Smooth muscle cell of the brain vasculature (primary cell): ENCODE results near the gene SENP5.

ENCODE experiments used
- DNase-seq: peaks from one replicate; pipeline ENCODE4 v3.0.0-alpha.2; 2012; ENCODE audit warnings: low read depth, low spot score

The SENP5 gene

DNA sequence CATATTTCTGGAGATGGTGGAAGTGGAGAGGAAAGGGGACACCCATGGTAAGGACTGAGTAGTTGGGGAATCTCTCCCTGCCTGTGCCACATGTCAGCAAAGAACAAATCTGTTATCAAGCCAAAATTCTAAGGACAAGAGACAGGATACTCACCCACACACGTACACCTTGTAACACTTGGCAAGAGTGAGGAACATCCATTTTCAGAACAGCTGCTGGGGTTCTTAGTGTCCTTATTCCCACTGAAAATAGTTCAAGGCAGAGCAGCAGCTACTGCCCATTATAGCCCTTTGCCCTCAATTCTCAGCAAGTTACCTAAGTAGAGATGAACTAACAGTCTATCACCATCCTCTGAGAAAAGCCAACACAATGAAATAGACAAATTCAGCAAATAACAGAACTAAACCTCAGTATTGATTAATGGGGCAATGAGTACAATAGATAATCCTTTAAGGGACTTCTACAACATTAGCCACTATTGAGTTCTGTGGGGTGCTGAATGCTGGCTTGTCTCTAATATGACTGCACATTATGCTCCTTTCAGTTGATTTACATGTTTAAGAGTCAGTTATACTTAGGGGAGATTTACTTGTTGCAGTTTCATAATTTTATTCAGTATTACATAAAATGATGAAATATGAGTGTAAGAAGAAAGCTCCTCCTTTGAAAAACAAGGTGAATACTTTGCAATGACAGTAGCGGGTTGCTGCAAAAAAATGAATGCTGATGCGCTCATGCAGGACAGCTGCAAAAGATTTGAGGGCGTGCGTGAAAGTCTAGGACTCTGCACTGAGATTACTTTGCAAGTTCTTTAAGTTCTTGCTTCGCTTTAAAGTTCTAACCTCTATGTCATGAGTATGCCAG lies 22.4 kb downstream of the SENP5 start:
- DNase-seq: no peak

DNA sequence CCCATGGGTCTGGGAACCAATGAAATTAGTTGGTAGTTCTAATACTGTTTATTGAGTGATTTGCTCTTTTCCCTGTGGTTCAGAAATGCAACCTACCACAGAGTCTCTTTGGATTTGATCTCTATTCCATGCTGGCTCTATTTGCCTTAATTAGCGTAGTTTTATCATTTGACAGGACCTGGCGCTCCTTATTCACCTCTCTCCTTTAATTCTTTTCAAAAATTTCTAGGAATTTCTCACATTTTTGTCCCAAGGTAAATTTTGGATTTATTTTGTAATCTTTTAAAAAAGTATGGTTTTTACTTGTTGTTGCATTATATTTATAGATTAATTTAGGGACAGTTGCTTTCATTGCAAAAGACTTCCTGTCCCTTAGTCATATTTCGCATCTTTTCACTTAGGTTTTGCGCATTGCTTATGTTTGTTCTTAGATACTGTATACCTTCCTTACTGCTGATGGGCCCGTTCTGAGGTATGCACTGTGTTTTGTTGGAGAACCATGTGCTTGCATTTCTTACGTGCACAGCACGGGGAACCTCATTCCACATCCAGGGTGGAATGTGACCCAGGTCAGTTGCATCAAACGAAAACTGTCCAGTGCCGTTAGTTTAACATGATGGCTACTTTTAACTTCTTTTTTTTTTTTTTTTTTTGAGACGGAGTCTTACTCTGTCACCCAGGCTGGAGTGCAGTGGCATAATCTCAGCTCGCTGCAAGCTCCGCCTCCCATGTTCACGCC lies 27.0 kb downstream of the SENP5 start:
- DNase-seq: no peak

- no peak for DNase-seq
Measured at GRCh38 chr3:196896229-196896628, 28.5 kb downstream of the SENP5 start.

DNA sequence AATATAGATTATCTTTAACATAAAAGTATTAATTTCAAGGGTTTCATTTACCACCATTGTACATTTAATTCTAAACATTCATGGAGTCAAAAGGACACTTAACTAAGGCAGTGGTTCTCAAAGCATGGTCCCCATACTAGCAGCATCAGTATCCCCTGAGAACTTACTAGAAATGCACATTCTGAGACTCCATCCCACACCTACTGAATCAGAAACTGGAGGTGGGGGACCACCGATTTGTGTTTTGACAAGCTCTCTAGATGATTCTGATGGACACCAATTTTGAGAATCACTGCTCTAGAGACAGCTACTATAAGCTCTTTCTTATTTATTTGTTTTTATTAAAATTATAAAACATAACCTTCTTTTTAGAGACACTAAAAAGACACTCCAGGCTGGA lies 34.0 kb downstream of the SENP5 start:
- DNase-seq: no peak

GRCh38 chr3:196902296-196902695 lies 34.6 kb downstream of the SENP5 start:
- DNase-seq: no peak

DNA sequence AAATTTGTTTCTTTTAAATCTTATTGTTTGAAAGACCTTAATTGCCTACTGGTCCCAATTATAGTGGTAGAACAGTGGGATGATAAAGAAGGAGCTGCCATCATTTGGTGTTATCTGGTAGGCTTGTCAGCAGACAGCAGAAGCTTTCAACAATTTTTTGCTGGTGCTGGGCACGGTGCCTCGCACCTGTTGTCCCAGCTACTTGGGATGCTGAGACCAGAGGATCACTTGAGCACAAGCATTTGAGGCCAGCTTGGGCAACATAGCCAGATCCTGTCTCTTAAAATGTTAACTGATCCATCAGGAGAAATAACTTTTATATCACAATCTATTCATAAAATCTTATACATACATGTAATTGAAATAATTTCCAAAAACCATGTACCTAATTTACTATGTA lies 36.0 kb downstream of the SENP5 start:
- DNase-seq: no peak

DNA sequence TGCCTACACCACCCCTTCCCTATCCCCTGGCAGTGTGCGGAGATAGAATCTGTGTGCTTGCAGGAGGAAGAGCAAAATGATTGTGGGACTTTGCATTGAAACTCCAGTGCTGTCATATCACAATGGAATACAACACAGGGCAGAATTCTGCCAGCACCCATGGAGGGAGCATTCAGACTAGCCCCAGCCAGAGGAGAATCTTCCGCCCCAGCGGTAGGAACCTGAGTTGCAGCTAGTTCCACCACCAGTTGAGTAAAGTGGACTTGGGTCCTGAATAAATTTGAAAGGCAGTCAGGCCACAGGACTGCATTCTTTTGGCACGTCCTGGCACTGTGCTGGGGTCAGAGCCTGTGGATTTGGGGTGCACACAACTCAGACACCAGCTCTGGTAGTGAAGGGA lies 47.1 kb downstream of the SENP5 start:
- DNase-seq: no peak

- no peak for DNase-seq
Measured at GRCh38 chr3:196915375-196915774, 47.7 kb downstream of the SENP5 start.

DNA sequence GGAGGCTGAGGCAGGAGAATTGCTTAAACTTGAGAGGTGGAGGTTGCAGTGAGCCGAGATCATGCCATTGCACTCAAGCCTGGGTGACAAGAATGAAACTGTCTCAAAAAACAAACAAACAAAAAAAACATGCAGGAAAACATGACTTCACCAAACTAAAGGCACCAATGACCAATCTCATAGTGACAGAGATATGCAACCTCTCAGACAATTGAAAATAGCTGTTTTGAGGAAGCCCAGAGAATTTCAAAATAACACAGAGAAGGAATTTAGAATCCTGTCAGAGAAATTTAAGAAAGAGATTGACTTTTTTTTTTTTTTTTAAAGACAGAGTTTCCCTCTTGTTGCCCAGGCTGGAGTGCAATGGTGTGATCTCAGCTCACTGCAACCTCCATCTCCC lies 48.5 kb downstream of the SENP5 start:
- DNase-seq: no peak

DNA sequence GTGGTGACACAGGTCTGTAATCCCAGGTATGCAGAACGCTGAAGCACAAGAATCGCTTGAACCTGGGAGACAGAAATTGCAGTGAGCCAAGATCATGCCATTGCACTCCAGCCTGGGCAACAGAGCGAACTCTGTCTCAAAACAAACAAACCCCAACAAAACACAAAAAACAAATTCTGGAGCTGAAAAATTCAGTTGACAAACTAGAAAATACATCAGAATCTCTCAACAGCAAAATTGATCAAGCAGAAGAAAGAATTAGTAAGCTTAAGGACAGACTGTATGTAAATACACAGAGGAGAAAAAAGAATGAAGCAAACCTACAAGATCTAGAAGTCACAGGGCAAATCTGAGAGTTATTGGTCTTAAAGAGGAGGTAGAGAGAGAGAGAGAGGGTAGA lies 49.3 kb downstream of the SENP5 start:
- no peak for DNase-seq

DNA sequence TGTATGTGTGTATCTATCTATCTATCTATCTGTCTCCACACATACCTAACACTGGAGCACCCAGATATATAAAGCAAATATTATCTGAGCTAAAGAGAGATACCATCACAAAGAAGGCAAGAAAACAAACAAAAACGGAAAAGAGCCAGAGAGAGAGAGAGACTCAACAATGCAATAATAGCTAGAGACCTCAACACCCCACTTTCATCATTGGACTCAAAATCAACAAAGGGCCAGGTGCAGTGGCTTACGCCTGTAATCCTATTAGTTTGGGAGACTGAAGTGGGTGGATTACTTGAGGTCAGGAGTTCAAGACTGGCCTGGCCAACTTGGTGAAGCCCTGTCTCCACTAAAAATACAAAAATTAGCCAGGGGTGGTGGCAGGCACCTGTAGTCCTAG lies 51.2 kb downstream of the SENP5 start:
- no peak for DNase-seq

DNA sequence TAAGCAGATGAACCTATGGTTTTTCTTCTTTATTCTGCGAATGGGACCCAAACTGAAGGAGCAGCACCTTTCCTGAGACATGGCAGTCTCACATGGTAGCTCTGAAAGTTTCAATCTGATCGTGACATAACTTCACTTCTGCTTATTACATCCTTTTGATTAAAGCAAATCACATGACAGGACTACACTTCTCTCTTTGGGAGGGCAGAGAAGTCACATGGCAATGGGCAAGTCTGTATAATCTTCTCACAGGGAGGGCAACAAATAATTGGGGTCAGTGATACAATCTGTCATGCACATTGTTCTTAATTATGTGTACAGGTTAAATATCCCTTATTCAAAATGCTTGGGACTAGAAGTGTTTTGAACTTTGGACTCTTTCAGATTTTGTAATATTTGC lies 53.0 kb downstream of the SENP5 start:
- no peak for DNase-seq

DNA sequence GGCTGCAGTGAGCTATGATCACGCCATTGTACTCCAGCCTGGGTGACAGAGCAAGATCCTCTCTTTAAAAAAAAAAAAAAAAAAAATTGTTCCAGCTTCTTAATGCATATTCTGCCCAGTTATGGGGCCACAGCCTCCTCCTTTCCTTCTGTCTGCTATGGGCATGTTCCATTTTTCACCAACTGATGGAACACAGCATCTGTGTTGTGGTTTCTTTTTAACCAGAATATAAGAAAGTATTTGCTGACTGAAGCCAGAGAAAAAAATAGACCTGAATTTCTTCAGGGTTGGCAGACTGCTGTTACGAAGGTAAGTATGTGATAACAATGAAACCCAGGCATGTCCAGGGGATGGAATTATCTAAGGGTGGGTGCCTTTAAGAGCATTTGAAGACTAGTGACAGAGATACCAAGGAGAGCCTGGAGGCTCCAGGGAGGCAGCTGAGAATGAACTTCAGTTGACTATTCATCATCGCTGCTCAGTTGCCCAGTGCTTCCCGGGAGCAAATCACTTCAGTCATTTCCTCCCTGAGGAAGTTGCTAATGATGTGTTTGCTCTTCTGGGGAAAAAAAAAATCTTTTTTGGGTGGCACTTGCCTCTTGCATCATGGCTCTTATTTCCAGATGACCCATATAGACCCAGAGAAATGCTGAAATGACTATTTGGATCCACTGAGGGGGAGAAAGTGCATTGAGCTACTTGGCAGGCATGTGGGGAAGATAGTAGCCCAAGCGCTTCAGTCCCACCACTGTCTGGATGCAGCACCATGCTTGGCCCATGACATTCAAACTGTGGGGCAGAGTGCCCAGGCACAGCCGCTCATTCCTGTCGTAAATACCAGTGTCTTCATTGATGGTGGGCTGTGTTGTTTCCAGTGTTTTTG lies 60.1 kb downstream of the SENP5 start:
- DNase-seq: no peak

DNA sequence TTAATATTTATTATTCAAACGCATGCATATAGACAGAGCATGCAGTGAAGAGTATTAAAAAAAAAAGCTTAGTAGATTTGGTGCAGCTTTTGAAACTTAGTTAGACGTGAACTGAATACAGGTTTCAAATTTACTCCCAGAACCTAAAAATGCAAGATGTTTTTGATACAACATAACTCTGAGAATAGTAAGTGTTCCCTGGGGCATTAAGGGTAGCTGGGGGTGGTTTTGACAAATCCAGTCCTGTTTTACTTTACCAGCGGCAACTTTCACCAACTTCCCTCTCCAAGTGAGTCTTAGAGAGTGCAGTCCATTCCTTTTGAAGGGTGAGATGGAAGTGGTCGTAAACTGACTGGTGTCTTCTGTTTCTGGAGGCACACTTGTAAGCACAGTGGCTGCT lies 63.4 kb downstream of the SENP5 start:
- no peak for DNase-seq

- DNase-seq: no peak
Measured at GRCh38 chr3:196931828-196932587, 64.3 kb downstream of the SENP5 start.

GRCh38 chr3:196932600-196932999 lies 64.9 kb downstream of the SENP5 start:
- no peak for DNase-seq

DNA sequence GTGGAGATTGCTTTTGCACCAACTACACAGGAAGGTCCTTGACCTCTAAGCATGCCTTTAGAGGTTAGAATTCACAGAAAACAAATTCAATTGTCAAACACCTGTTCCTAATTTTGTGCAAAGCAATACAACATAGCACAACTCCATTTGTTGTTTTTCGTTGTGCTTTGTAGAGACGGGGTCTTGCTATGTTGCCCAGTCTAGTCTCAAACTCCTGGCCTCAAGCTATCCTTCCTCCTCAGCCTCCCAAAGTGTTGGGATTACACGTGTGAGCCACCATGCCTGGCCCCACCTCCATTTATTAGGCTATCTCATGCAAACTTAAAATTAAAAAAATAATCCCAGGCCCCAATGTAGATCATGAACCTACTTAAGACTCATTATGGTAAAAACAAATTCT lies 68.6 kb downstream of the SENP5 start:
- DNase-seq: no peak

- no peak for DNase-seq
Measured at GRCh38 chr3:196938124-196938523, 70.4 kb downstream of the SENP5 start.

DNA sequence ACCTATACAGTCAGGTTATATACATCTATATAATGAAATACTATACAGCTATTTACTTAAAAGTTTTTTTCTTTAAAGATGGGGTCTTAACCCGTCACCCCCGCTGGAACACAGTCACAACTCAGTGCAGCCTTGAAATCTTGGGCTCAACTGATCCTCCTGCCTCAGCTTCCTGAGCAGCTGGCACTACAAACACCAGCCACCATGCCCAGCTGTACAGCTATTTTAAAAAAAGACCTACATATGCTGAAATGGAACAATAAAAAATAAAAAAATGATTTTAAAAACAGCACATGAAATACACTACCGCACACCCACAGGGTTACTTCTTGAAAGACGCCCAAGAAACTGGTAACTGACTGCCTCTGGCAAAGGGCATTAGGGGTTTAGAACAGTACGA lies 70.9 kb downstream of the SENP5 start:
- no peak for DNase-seq

DNA sequence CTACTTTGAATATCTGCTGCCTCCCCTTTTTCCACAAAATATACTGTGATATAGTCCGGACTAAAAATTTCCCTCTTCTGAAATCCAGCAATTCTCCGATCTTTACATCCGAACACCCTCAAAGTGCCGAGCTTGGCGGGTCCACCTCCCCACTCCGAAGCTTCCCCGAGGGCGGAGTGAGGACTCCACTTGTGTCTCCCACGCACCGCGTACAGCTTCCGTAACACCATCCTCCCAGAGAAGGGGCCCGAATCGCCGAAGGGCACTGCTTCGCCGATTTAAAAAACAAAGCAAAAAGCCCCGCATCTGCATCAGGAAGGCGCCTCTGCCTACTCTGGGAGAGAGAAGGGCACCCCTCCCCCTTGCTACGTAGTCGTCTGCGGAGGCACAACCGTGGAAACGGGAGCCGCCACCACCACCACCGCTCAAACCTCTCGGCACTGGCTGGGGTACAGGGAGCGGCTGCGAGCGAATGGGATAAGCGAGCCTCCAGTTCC lies 74.1 kb downstream of the SENP5 start:
- DNase-seq: peak; percentile 6

DNA sequence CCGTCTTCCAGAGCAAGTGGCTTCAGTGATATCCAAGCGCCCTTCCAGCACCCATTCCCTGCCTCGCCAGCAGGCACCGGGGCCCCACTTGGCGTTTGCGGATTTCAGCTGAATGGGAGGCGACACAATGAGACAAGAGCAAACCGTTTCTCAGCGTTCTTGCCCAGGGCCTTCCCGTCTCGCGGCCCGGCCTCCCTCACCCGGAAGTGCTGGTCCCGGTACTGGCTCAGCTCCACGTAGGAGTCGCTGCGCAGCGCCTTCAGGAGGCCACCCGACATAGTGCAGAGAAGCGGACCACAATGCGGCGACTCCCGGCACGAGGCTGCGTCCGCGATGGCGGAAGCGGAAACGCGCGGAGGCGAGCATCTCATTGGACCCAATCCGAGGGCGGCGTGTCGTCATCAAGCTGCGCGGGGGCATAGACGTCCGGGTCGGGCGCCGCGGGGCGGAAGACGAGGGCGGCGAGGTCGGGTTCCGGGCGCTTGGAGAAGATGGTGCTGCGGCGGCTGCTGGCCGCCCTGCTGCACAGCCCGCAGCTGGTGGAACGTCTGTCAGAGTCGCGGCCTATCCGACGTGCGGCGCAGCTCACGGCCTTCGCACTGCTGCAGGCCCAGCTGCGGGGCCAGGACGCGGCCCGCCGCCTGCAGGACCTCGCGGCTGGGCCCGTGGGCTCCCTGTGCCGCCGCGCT lies 74.7 kb downstream of the SENP5 start, which contains the start of gene NCBP2:
NCBP2 (minus strand) TSS at position 303 of the 689 bp plus-strand sequence; CDS start at position 278, 25 bp downstream.
- DNase-seq: peak; percentile 95
